PC-3 (cell line): ENCODE measurements around the gene TPM1. TPM values are rescaled to one million over a fixed set of nuclear protein-coding genes. Genes with fewer than 3 reads are reported as not detected.

ENCODE experiments used
- ATAC-seq: fragments of 200-7000 bp; cut with Tn5 transposase; 2 replicates; pipeline ENCODE4 v1.9.1; 2020; ENCODE audit warnings: mild to moderate bottlenecking, moderate library complexity
- BruUV-seq: library from RNA; stranded (reverse); fragments of 400-500 nt; replicated peaks from 2 replicates; lab custom pipeline; 2021; lab: Mats Ljungman, UMichigan
- CTCF ChIA-PET: fragments of 300-600 bp; sonication (Branson Sonifier 250); formaldehyde crosslinking; loops from one replicate; lab custom pipeline; 2022; ENCODE audit warnings: antibody characterized with exemption; lab: Charles Lee
- POLR2A ChIA-PET: fragments of 300-600 bp; sonication (Branson Sonifier 250); formaldehyde crosslinking; loops from one replicate; lab custom pipeline; 2022; ENCODE audit warnings: antibody characterized with exemption; ENCODE audit not compliant: unreplicated experiment; lab: Charles Lee
- DNase-seq: peaks from one replicate; pipeline ENCODE4 v3.0.0-alpha.2; 2015
- H2AFZ ChIP-seq: fragments of 300-600 bp; sonication (generic); 2 replicates; pipeline ENCODE4 v1.6.0; 2016; ENCODE audit warnings: antibody characterized with exemption, low read length
- H3F3A ChIP-seq: fragments of 300-600 bp; sonication (generic); one replicate; pipeline ENCODE4 v1.6.0; 2017; ENCODE audit warnings: antibody characterized with exemption, low read length, control low read depth, mild to moderate bottlenecking; ENCODE audit not compliant: unreplicated experiment
- H3K27ac ChIP-seq: fragments of 300-600 bp; sonication (generic); 2 replicates; pipeline ENCODE4 v1.5.1; 2016; ENCODE audit warnings: mild to moderate bottlenecking, low read length
- H3K27me3 ChIP-seq: fragments of 300-600 bp; sonication (generic); 2 replicates; pipeline ENCODE4 v1.6.1; 2016; ENCODE audit warnings: low read length, mixed read lengths
- H3K36me3 ChIP-seq: fragments of 300-600 bp; sonication (generic); 2 replicates; pipeline ENCODE4 v1.6.1; 2016; ENCODE audit warnings: low read depth, mixed run types, low read length, mixed read lengths
- H3K4me1 ChIP-seq: fragments of 300-600 bp; sonication (generic); 2 replicates; pipeline ENCODE4 v1.5.1; 2016; ENCODE audit warnings: low read length; ENCODE audit not compliant: insufficient read depth
- H3K4me2 ChIP-seq: fragments of 300-600 bp; sonication (generic); 2 replicates; pipeline ENCODE4 v1.6.0; 2016; ENCODE audit warnings: low read length
- H3K4me3 ChIP-seq: fragments of 300-600 bp; sonication (generic); 2 replicates; pipeline ENCODE4 v1.5.1; 2016; ENCODE audit warnings: mild to moderate bottlenecking, low read length, mixed read lengths
- H3K79me2 ChIP-seq: fragments of 300-600 bp; sonication (generic); 2 replicates; pipeline ENCODE4 v1.6.1; 2017; ENCODE audit warnings: low read length, mixed read lengths
- H3K9ac ChIP-seq: fragments of 300-600 bp; sonication (generic); 2 replicates; pipeline ENCODE4 v1.6.0; 2016; ENCODE audit warnings: mild to moderate bottlenecking, low read length
- H3K9me2 ChIP-seq: fragments of 300-600 bp; sonication (generic); replicated peaks from 2 replicates; pipeline ENCODE4 v1.6.1; 2016; ENCODE audit warnings: mixed run types, low read length, mixed read lengths
- H3K9me3 ChIP-seq: fragments of 300-600 bp; sonication (generic); 2 replicates; pipeline ENCODE4 v1.6.1; 2016; ENCODE audit warnings: low read length, mixed read lengths
- H4K20me1 ChIP-seq: fragments of 300-600 bp; sonication (generic); 2 replicates; pipeline ENCODE4 v1.6.1; 2016; ENCODE audit warnings: low read length, mixed read lengths
- CTCF ChIP-seq: fragments of 300-600 bp; sonication (generic); conservative IDR thresholded peaks from 2 replicates; pipeline ENCODE4 v1.5.1; 2017; ENCODE audit warnings: antibody characterized with exemption, low read depth, mild to moderate bottlenecking, low read length
- EZH2 ChIP-seq: fragments of 300-600 bp; sonication (generic); IDR thresholded peaks from one replicate; pipeline ENCODE4 v1.6.1; 2017; ENCODE audit warnings: antibody characterized with exemption, mild to moderate bottlenecking, low read length; ENCODE audit not compliant: unreplicated experiment
- EZH2phosphoT487 ChIP-seq: fragments of 300-600 bp; sonication (generic); IDR thresholded peaks from 2 replicates; pipeline ENCODE4 v1.6.1; 2018; ENCODE audit warnings: mild to moderate bottlenecking, antibody characterized with exemption, low read length, borderline replicate concordance
- intact Hi-C: fragments of 100-400 bp; cut with micrococcal nuclease; formaldehyde crosslinking; loops from 2 replicates; pipeline ENCODE4 v1.9.0; 2023
- total RNA-seq: library from RNA; depleted of rRNA; stranded (reverse); fragments of >200 nt; gene quantifications from 2 replicates; pipeline ENCODE4 v1.2.3, GENCODE V29; 2014

The TPM1 gene
- total RNA-seq, 1 experiment from 2014 or later, result 127 TPM

- Histone ChIP-seq H3F3A (no peaks in the 10 kb centered on the region), H3K9ac (no peak overlapping the region), H4K20me1 (no peaks in the 10 kb centered on the region), H3K4me1 (peaks cover 22% of the 10 kb centered on the region), H3K4me3 (no peak overlapping the region), H3K4me2 (no peak overlapping the region), H3K27ac (no peak overlapping the region), H3K9me3 (no peaks in the 10 kb centered on the region), H3K27me3 (no peaks in the 10 kb centered on the region), H3K9me2 (no peaks in the 10 kb centered on the region), H2AFZ (no peak overlapping the region), H3K36me3 (no peaks in the 10 kb centered on the region), H3K79me2 (no peaks in the 10 kb centered on the region)
- intact Hi-C loops, result no loop called here
- CTCF ChIA-PET, result no interaction called here
- BruUV-seq, result no TSS peak
- TF ChIP-seq EZH2phosphoT487, result no peak
- no peak for TF ChIP-seq CTCF
- no peak for TF ChIP-seq EZH2
- ATAC-seq (no peak), DNase-seq (no peak)
- POLR2A ChIA-PET, result no interaction called here
These were observed 19.9 kb upstream of the TPM1 start for GRCh38 chr15:63022663-63023062.

DNA sequence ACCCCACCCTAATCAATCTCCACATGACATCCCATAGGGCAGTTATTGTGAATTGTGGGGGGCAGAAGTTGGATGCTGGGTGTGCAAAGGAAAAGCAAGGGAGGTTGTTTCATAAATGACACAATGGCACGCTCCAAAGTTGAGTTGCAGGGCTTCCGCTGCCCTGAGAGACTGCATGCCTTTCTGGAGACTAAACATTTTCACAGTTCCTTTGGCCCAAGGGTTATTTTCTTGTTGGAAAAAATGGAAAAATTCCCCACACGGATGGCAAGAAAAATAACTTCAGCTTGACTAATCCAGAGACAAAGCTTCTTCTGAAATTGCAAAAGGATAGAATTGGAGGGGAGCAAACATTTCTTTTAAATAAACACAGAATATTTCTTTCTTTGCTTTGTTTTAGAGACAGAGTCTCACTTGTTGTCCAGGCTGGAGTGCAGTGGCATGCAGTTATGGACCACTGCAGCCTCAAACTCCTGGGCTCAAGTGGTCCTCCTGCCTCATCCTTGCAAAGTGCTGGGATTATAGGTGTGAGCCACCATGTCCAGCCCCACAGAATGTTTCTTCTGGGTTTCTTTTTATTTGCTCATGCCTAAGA lies 19.1 kb upstream of the TPM1 start:
- CTCF ChIA-PET, result no interaction called here
- intact Hi-C loops, result no loop called here
- DNase-seq (no peak), ATAC-seq (no peak)
- Histone ChIP-seq H3F3A (no peaks in the 10 kb centered on the region), H2AFZ (no peak overlapping the region), H3K4me1 (peaks cover 20% of the 10 kb centered on the region), H3K9ac (no peak overlapping the region), H3K4me2 (no peak overlapping the region), H4K20me1 (no peaks in the 10 kb centered on the region), H3K79me2 (no peaks in the 10 kb centered on the region), H3K9me3 (no peaks in the 10 kb centered on the region), H3K36me3 (no peaks in the 10 kb centered on the region), H3K4me3 (no peak overlapping the region), H3K27ac (no peak overlapping the region), H3K27me3 (no peaks in the 10 kb centered on the region), H3K9me2 (no peaks in the 10 kb centered on the region)
- no TSS peak for BruUV-seq
- no peak for TF ChIP-seq EZH2phosphoT487
- POLR2A ChIA-PET, result no interaction called here

GRCh38 chr15:63025460-63025859 lies 17.1 kb upstream of the TPM1 start:
- Histone ChIP-seq H3K4me2 (no peak overlapping the region), H4K20me1 (no peaks in the 10 kb centered on the region), H2AFZ (no peak overlapping the region), H3K9ac (no peak overlapping the region), H3K27ac (no peak overlapping the region), H3K36me3 (no peaks in the 10 kb centered on the region), H3K9me3 (no peaks in the 10 kb centered on the region), H3F3A (no peaks in the 10 kb centered on the region), H3K4me1 (peaks cover under 1% of the 10 kb centered on the region), H3K79me2 (no peaks in the 10 kb centered on the region), H3K27me3 (no peaks in the 10 kb centered on the region), H3K4me3 (no peak overlapping the region), H3K9me2 (no peaks in the 10 kb centered on the region)
- BruUV-seq, result no TSS peak
- ChIA-PET CTCF (no interaction called here), POLR2A (no interaction called here)
- ATAC-seq (no peak), DNase-seq (no peak)
- TF ChIP-seq CTCF (0 out of 2 replicates have a peak, but pooled peaks have one; percentile 17), EZH2phosphoT487 (no peak), EZH2 (no peak)
- intact Hi-C loops, result no loop called here
